ENCODE data around the gene C1QL3.

The C1QL3 gene

DNA sequence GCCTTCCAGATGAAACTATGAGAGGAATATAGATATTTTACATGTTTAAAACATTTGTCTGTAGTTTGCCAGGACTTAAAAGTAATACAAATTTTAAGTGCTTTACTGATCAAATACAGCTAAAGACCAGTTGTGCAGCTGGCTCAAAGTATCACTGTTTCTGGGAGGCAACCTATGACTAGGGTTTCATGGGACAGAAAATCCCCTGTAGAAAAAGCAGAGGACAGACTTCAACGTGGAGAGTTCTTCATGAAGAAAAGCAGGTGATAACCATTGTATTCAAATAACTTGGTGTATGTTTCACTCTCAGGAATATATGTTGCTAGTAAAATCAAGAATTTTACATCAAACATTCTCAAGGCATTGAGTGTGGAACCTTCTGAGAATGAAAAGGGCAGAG lies 43.9 kb downstream of the C1QL3 start:
- Mint-ChIP-seq H3K9me3 (no peaks in the 10 kb centered on the region), H3K27ac (no peak overlapping the region), H3K4me3 (no peak overlapping the region), H3K36me3 (ENCODE audit: low read depth) (no peaks in the 10 kb centered on the region), H3K27me3 (no peaks in the 10 kb centered on the region), H3K4me1 (ENCODE audit: low read depth) (no peaks in the 10 kb centered on the region)
- intact Hi-C loops (cut with micrococcal nuclease): no loop called here

DNA sequence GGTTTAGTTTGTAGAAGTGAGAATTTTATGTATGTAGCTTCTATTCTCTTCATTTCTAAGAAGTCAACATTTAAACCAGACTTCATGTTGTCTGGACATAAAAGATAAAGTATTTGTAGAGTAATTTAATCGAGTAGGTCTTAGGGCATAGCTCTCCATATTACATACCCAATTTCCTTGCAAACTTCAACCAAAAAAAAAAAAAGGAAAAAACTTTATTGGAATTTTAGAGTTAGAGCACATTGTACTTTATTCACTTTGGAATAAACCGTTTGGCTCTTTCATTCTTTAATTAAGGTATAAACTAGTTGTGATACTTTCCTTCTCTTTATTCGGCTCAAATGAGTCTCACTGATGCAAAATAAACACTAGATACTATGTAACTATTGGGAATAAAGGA lies 48.9 kb downstream of the C1QL3 start:
- H3K4me3 Mint-ChIP-seq: no peak overlapping the region
- intact Hi-C loops (cut with micrococcal nuclease): no loop called here
- peaks cover 17% of the 10 kb centered on the region for H3K4me1 Mint-ChIP-seq (ENCODE audit: low read depth)
- no peak overlapping the region for H3K27ac Mint-ChIP-seq
- peaks cover 7% of the 10 kb centered on the region for H3K36me3 Mint-ChIP-seq (ENCODE audit: low read depth)
- H3K9me3 Mint-ChIP-seq: no peaks in the 10 kb centered on the region
- H3K27me3 Mint-ChIP-seq: no peaks in the 10 kb centered on the region

DNA sequence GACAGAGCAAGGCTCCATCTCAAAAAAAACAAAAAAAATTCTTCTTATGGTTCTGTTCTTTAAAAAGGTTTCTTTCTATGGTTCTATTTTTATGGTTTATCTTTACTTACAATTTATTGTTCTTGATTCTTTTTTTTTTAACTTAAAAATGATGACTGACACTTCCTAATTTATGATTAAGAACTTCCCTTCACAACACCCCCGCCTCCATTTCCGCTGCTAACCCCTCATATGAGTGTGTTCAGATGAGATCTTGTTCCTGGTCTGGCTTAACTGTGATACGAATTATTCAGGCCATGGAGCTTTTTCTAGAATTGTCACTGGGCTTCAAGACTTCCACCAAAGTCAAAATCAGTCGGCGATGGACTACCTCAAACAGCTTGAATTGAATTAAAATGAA lies 50.9 kb downstream of the C1QL3 start:
- peaks cover 17% of the 10 kb centered on the region for H3K4me1 Mint-ChIP-seq (ENCODE audit: low read depth)
- no peak overlapping the region for H3K4me3 Mint-ChIP-seq
- H3K27me3 Mint-ChIP-seq: no peaks in the 10 kb centered on the region
- H3K27ac Mint-ChIP-seq: peak overlapping the region; percentile 40
- peaks cover 7% of the 10 kb centered on the region for H3K36me3 Mint-ChIP-seq (ENCODE audit: low read depth)
- H3K9me3 Mint-ChIP-seq: no peaks in the 10 kb centered on the region
- intact Hi-C loops (cut with micrococcal nuclease): no loop called here

GRCh38 chr10:16466001-16466400 lies 55.7 kb downstream of the C1QL3 start:
- Mint-ChIP-seq H3K36me3 (ENCODE audit: low read depth) (peaks cover 23% of the 10 kb centered on the region), H3K27me3 (no peaks in the 10 kb centered on the region), H3K9me3 (no peaks in the 10 kb centered on the region), H3K4me1 (ENCODE audit: low read depth) (peaks cover 16% of the 10 kb centered on the region), H3K4me3 (no peak overlapping the region), H3K27ac (no peak overlapping the region)
- intact Hi-C loops (cut with micrococcal nuclease): no loop called here
